HG03108 (cell line): Measurements from ENCODE around the gene WDSUB1.
A peak's percentile ranks its signal among the peaks of the same experiment; 100 is the strongest.

Source experiments
- ATAC-seq: cut with Tn5 transposase; IDR thresholded peaks from one replicate; pipeline ENCODE4 v1.9.1; 2021; ENCODE audit warnings: moderate library complexity; ENCODE audit not compliant: unreplicated experiment

The WDSUB1 gene

DNA sequence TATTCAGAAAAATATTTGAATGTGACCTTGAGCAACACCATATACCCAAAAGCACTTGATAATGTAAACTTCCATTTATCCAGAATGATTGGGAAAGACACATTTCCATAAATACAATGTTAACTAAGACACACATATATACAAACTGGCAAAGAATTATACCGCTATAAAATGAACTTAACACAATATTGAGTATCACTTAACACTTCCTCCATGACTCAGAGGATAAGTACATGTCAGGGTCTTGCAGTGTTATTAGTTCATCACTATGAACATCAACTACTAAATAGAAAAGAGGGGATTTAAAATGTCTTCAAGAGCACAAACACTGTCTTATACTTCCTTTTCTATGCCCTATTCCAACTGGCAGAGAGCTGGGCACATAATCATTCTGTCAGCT lies 18.6 kb downstream of the WDSUB1 start:
- no peak for ATAC-seq

- ATAC-seq = peak; percentile 43
These were observed 19.9 kb downstream of the WDSUB1 start for GRCh38 chr2:159266554-159266953.

GRCh38 chr2:159265171-159265576 lies 21.3 kb downstream of the WDSUB1 start:
- ATAC-seq = no peak

DNA sequence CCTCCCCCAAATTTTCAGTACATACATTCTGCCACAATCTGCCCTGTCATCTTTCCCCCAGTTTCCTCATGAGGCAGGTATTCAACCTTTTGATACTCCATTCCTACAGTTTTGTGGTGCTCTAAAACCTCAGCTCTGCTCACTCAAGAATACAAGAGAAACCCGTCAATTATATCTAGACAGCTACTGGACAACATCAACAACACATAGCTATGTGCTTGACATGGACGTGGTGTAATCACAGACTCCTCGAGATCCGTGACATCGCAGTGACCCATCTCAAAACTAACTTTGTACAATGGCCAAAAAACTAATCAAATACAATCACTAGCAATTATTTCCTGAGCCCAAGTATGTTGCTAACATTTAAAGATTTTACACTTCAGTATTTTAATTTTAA lies 23.6 kb downstream of the WDSUB1 start:
- no peak for ATAC-seq

GRCh38 chr2:159262226-159262625 lies 24.3 kb downstream of the WDSUB1 start:
- no peak for ATAC-seq

DNA sequence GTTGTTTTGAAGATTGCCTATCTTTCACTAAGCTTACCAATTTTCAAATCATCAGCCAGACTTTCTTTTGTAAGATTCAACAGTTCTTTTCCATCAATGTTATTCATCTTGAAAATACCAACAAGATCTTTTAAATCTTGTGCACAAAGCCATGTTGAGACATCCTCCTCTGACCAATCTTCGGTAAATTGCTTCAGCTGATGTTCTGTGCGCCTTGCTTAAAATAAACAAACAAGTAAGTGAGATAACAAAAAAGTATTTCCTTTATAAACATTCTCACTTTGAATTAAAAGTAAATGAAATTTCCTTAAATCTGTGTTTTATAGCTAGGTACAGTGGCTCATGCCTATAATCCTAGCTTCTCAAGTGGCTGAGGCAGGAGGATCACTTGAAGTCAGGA lies 30.3 kb downstream of the WDSUB1 start:
- ATAC-seq = no peak

DNA sequence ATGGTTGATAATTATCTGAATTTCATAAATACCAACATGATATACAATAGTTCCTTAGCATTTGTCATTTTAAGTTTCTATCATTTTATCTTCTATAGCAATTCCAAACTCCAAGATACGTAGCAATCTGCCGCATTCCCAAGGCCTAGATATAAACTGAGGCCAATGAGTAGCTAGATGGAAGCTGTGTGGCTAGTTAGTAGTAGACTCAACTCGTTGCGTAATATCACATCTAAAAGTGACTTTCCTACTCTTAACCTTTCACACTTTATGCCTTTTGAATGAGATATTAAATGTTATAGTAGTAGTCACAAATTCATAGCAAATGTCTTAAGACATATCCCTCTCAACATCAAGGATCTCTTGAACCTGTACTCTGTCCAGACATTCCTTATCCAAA lies 33.6 kb downstream of the WDSUB1 start:
- ATAC-seq = no peak

DNA sequence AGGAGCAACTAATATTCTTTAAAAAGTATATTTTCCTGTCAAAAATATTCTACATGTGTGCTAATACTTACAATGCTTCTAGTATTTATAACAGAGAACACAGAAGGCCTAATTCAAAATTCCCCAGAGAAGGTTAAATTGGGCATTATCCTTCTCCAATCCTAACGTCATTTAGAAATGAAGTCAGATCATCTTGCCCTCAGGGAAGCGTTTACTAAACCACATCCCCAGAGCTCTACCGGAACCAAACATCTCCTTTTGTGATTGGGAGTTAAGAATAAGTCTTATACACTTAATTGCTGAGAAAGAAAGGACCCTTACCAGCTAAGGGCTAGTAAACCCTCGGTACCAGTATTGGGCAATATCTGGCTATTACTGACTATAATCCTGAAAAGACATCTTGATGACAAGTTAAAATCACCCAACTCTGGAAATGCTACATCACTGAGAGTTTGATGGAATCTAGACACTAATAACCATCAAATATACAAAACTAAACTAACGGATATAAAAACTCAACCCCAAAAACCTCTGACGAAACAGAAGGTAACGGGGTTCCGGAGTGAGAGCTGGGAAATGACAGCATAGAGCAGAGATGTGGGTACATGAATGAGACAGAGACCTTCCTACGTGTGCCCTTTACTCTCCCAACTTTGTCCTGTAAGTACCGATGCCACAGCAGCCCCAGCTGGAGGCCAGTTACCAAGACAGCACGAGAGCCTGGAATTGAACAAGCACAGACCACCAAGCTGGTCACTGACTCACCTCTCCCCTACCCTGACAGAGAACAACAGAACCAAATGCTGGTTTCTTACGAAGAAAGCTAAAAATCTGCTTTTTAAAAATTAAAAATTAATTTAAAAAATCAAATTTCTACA lies 35.0 kb downstream of the WDSUB1 start:
- no peak for ATAC-seq

DNA sequence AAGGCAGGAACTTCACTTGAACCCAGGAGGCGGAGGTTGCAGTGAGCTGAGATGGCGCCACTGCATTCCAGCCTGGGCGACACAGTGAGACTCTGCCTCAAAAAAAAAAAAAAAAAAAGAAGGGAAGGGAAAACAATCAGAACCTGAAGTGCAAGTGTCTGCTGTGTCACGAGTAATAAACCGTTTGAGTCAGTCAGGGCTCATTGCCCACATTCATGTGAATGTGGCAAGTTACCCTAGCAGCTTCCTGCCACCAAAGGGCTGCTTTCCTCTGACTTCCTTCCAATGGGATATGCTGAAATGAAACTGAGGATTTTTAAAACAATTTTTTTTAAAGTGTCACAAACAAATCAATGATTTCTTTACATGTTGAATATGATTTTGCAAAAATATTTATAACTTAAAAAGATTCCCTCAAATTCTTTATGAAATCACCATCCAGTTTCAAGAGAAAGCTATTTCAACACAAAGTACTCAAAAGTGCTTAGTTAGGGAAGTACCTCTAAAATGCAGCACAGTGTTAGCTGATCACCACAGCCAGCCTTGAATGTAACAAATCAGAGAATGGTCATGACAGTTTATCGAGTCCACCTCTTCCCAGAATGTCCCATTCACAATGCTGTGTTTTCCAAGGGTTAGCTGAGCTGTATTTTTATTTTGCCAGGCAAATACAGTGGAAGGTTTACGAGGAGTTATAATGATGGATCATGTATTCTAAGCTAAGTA lies 36.4 kb downstream of the WDSUB1 start:
- peak; percentile 81 for ATAC-seq

DNA sequence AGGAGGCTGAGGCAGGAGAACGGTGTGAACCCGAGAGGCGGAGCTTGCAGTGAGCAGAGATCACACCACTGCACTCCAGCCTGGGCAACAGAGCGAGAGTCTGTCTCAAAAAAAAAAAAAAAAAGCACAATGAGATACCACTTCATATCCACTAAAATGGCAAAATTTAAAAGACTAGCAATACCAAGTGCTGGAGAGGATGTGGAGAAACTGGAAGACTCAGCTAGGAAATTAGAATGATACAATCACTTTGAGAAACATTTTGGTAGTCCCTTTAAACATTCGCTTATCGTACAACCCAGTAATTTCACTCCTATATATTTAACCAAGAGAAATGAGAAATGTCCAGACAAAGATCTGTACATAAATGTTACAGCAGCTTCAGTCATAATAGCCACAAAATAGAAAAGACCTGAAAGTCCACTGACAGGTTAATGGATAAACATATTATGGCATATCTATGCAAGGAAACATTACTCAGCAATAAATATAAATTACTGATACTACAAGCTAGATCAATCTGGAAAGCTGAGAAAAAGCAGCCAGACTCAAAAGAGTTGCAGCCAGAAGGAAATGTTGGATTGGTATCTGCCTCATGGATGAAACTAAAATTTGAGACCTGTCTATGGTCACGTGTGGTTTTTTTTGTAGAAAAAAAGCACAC lies 40.0 kb downstream of the WDSUB1 start:
- ATAC-seq = no peak

DNA sequence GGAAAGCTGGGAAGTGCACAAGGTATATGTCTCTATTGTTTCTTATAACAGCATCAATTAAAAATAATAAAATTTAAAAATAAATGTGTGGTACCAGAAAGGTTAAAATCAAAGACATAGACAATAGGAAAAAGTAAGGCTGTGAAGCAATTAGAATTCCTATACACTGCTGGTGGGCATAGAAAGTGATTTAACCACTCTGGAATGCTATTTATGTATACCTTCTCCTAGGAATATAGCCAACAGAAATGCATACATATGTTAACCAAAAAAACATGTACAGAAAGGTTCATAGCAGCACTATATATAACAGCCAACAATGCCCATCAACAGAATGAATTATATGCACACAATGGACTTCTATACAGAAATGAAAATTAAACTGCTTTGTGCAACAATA lies 43.0 kb downstream of the WDSUB1 start:
- ATAC-seq = no peak

DNA sequence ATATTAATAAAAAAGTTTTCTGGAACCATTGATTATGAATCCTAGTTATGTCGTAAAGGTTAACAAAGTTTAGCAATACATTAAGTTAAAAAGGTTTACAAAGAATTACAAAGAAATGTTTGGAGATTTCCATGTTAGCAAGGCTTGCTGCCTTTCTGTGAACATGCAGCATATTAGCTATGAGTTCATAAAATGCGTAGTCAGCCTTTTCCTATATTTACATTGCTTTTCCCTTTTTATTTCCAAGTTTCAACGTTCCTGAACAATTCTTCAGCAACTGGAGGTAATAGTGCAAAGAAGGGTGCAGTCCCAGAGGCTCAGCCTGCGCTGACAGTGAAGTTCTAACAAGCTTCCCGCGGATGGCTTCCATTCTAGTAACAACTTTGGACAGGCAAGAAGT lies 51.6 kb downstream of the WDSUB1 start:
- ATAC-seq = no peak

DNA sequence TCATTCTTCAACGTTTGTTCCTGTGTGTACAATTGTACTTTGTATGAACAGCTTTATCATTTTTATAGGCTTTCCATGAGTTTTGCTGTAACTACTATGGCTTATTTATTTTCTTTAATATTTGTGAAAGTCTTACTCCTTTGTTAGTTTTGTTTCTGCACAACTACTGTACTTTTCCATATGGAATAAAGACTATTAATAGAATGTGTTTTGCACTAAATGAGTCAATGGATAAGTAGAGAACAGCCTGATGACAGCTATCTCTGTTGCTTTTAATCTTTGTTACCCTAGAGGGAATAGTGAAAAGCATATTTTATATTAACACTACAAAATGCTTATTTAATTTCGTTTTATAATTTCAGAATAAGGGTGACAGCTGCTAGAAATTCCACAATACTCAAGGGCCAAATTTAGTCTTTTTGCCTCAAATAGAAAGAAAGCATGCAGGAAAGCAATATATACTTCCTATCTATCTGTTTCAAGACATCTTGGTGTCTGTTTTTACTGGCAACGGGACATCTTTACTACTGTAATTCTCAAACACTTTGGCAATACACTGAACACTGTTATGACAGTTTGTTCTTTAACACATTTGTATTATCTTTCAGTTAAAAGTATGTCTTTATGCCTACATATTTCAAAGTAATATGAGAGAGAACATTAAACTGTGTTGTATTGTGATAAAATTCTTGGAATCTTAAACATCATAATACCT lies 53.9 kb downstream of the WDSUB1 start:
- ATAC-seq = no peak

- ATAC-seq = no peak
These were observed 56.2 kb downstream of the WDSUB1 start for GRCh38 chr2:159230145-159230877.

GRCh38 chr2:159229476-159230144 lies 56.9 kb downstream of the WDSUB1 start:
- ATAC-seq = no peak

GRCh38 chr2:159228081-159228581 lies 58.4 kb downstream of the WDSUB1 start:
- ATAC-seq = no peak

GRCh38 chr2:159227467-159227866 lies 59.0 kb downstream of the WDSUB1 start:
- ATAC-seq = no peak

DNA sequence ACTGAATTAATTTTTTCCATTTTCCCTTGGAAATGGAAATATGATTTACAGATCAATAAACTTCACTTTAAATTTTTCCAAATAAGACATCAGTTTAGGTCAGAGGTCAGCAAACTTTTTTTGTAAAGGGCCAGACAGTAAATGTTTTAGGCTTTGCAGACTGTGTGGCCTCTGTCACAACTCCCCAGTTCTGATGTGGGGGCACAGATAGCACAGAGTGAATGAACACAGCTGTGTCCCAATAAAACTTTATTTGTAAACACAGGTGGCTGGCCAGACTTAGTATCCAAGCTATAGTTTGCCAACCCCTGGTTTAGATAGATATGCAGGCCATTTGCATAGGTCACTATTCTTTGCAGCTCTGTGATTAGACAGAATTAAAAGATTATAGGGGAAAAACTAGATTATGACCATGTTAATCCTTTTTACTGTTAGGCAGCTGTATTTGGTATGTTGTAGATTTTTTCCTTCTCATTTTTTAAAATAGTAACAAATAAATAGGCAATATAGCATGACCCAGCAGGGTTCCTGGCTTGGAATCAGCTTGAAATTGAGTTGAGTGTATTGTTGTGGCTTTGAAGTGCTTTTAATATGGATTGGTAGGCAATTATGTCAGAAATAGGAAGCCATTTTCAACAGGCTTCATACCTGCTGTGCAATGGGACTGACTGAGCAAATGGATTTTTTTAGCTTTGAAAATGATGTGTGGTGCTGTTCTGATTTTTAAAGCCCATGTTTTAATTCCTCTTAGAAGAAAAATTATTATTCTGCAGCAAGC lies 59.7 kb downstream of the WDSUB1 start:
- ATAC-seq = no peak

GRCh38 chr2:159226059-159226461 lies 60.4 kb downstream of the WDSUB1 start:
- ATAC-seq = no peak
